HG03342 (cell line): ENCODE data around the gene SARDH.

Source experiments
- ATAC-seq: cut with Tn5 transposase; IDR thresholded peaks from one replicate; pipeline ENCODE4 v1.9.1; 2021; ENCODE audit warnings: mild to moderate bottlenecking, moderate library complexity; ENCODE audit not compliant: unreplicated experiment

Gene SARDH

GRCh38 chr9:133653638-133654037 lies 84.5 kb downstream of the SARDH start:
- ATAC-seq: no peak

DNA sequence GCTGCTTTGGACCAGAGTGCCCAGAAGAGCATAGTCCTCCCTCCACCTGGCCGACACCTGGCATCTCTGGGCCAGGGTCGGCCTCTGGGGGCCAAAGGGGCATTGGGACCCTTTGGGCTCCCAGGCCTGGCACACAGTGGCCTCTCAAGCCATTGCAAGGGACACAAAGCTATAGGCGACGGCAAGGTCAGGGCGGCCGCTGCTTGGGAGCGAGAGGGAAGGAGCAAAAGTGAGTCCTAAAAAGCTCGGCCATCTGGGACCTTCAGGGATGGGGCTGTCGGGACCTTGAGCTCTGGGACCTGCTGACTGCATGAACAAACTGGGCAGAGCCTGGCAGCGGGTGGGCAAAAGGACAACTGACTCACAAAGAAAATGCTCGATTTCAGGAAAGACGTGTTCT lies 88.1 kb downstream of the SARDH start:
- no peak for ATAC-seq

DNA sequence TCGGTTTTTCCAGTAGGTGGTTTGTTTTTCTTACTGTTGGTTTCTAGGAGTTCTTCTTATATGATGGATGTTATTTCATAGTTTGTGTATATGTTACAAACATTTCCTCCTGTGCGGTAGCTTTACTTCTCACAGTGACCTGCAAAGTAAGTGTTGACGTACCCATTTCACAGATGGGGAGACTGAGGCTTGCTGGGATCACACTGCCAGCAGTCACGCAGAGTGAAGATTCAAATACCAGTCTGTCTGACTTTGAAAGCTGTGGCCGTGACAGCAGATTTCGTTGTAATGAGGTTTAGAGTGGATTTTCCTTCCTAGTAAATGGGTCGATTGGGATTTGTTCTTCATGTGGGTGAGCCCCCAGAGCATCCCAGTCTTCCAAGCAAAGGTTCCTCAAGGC lies 89.0 kb downstream of the SARDH start:
- no peak for ATAC-seq

DNA sequence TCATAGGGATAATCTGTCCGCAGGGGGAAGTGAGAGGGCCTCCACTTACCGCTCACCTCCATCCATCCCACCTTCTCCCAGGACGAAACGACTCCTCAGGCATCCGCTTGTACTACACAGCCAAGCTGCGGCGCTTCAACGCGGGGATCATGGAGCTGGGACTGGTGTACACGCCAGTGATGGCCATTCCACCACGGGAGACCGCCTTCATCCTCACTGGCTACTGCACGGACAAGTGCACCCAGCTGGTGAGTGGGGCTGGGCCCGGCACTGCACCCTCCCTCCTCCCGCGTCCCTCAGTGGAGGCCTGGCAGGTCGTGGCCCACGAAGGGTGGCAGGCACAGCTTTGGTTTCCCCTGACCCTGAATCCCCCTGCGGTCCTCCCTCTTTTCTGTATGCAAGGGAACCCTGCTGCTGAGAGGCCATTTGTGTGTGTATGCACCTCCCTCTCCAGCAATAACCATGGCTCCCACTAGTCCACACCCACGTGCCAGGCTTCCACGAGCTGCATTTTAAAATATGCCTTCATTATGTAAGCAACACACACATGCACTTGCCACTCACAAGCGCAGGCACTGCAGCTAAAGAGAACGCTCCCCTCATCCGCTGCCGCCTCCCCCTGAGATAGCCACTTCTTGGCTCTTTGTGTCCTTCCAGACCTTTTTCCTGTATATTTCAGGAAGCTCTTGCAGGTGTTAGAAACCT lies 90.2 kb downstream of the SARDH start:
- no peak for ATAC-seq

- ATAC-seq: no peak
These were observed 91.0 kb downstream of the SARDH start for GRCh38 chr9:133647148-133647547.

DNA sequence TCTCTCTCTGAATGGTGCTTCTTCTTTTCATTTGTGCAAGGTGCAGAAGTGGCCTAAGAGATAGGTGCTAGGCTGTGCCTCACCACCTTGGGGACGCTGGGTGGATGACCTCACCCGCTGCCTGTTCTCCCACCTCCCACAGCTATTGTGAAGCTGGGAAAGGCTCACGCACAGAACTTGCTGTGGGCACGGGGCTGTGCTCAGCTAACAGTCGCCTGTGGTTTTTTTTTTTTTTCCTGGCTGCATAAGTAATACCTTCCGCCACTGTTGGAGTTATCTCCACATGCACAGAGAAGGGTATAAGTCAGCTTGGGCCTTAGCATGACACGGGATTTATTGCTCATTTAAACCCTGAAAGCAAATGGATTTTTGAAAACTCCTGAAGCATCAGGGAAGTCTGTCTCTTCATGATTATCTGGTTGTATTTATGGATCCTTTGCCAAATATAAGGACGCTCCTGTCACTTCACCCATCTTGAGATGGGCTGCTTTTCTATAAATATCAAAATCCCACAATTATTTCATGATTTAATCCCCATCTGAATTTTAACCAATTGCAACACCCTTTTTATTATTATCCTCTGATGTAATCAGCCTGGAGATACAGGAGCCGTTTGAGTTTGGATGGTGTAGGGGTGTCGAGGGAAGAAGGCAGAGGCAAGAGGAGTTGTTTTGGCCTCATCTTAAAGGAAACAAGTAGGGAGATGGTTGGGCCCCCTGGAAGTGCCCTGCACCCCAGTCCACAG lies 93.0 kb downstream of the SARDH start:
- ATAC-seq: no peak

DNA sequence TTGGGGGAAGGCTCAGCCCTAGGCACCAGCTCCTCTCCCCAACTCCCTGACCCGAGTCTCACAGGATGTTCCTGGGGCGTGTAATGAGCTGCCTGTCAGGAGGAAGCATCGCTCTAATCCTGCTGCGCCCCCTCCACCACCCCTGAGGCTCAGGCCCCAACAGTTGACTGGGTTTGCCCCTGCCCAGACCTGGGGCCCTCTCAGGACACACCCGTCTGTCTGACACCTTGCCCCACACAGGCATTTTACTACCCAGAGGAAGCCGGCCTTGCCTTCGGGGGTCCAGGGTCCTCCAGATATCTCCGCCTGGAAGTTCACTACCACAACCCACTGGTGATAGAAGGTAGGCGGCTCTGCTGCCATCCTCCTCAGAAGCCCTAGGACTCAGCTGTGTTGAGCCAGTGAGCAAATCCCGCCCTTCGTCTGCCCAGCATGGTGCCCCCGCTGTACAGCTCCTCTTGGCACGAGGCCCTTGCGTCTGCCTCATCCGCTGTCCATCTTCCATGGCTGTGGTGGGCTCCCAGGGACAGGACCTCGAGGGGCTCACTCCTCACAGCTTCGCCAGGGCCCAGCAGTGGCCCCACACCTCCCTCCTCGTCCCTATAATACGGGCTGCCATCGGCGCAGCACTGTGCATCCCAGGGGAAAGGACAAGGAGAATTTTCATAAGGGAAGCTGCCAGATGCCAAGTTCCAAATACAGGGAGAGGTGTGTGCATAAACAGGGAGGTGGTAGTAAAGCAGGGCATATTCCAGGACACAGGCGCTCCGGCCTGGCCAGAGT lies 94.0 kb downstream of the SARDH start:
- no peak for ATAC-seq

DNA sequence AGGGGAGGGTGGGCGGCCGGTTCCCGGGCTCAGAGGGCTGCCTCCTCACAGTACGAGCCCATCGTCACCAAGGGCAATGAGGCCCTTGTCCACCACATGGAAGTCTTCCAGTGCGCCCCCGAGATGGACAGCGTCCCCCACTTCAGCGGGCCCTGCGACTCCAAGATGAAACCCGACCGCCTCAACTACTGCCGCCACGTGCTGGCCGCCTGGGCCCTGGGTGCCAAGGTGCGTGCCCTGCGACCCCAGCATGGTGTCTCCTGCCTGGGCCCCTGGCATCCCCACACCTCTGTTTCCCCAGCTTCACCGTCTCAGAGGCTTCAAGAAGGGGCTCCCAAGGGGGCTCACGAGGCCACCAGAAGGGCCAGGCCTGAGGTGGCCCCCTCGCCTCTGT lies 94.8 kb downstream of the SARDH start:
- ATAC-seq: no peak

DNA sequence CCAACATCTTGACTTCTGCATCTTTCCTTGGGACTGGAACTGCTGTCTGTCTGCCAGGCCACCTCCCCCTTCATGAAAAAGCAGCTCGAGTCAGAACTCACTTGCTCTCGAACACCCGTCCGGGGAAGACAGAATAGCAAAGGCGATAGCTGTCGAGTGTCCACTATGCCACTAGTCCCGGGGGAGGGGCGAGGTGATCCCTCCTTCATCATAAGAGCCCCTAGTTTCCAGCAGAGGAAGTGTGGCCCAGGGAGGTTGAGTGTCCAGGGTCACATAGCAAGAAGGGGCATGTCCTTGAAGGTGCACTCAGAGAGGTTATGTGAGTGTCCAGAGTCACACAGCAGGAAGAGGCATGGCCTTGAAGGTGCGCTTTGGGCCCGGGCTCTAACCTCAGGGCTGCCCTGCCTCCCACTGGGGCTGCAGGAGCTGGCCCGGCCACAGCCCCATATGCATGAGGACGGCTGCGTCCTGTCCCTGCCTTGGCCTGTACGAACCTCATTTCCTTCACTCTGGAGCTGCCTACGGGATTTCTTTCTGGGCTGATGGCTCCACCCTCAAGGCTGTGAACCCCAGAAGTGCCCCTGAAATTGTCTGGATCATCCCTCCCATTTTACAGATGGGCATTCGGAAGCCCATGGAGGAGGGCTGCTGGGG lies 95.3 kb downstream of the SARDH start:
- no peak for ATAC-seq

DNA sequence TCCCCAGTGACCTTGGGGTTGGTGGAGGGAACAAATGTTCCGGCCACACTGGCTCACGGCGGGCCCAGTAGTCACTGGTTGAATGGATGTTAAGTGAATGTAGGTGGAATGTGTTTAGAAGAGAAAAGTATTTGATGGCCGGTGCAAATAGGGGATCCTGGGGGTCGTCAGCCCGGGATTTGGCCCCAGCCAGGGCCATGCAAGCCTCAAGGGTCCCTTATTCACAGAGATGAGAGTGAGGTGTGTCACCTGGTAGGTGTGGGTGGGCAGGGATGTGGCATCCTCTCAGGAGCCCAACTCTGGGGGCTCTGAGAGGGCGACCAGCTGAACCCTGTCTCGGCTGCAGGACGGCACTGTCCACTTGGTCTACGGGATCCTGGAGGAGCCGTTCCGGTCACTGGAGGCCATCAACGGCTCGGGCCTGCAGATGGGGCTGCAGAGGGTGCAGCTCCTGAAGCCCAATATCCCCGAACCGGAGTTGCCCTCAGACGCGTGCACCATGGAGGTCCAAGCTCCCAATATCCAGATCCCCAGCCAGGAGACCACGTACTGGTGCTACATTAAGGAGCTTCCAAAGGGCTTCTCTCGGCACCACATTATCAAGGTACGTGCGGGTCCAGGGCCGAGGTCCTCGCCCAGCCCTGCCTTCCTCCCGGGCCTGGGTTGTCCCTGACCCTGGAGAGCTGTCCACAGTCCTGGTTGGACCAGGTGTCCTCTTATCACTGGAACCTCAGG lies 96.1 kb downstream of the SARDH start:
- ATAC-seq: no peak

DNA sequence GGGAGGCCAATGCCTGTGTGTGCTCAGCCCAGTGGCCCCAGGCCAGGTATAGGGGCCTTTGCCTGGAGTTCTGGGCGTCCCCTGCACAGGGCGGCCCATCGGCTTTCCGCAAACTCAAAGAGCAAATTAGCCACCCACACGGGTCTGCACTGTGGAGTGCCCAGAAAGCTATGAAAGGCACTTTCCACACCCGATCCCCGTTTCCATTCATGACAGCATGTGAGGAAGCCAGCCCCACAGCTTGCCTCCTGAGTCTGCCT lies 96.8 kb downstream of the SARDH start:
- no peak for ATAC-seq

DNA sequence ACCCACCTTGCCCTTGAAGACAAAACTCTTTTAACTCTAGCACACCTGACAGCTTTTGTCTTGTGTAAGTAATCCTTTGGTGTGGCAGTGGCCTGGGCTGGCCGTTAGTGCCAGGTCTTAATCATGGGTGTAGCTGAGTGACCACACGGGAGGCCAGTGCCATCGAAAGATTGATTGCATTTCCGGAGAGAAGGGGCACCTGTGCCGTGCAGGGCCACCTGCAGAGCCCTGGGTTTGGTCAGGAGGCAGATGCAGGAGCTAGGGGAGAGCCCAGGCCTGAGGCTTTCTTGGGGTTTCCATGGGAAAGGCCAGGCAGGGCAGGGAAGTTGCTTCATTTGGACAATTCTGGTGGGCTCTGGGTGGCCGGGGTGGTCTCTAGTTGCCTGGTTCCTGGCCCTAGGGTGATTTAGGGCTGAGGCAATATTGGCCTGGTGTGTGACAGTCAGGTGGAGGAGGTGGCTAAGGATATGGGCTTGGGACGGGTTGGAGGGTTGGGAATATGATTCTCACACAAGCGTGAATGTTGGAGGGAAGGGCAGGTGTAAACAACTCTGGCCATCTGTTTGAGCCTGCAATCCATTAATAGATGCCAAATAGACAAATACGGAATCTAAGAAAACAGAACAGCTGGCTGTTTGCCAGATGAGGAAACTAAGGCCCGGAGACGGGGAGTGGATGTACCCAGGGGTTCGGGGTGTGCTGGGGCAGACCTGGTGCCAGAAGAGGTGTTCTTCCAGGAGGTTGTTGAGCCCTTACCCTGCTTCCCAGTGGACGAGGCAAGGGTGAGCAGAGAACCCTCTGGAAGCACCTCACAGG lies 97.4 kb downstream of the SARDH start:
- no peak for ATAC-seq

- ATAC-seq: no peak
These were observed 98.0 kb downstream of the SARDH start for GRCh38 chr9:133640160-133640559.

- ATAC-seq: no peak
These were observed 98.5 kb downstream of the SARDH start for GRCh38 chr9:133639613-133640012.

- no peak for ATAC-seq
These were observed 99.4 kb downstream of the SARDH start for GRCh38 chr9:133638711-133639110.

- no peak for ATAC-seq
These were observed 100.1 kb downstream of the SARDH start for GRCh38 chr9:133638076-133638475.

- ATAC-seq: no peak
These were observed 100.6 kb downstream of the SARDH start for GRCh38 chr9:133637451-133638055.

DNA sequence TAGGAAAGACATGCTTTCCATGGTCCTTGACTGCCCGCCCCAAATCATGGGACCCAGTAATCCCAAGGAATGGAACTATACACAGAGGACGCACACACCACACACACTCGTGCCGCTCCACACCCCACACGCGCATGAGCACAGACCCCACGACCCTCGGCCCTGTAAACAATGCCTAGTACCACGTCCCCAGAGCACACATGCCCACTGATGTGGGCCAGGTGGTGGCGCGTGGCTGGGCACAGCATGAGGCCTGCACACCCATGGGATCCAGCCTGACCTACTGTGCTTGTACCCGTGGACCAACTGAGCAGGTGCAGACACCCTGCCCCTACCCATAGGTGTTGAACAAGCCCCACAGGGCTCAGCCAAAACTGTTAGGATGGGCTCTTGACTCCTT lies 101.2 kb downstream of the SARDH start:
- no peak for ATAC-seq
